ENCODE measurements around the gene WTAP. TPM values are rescaled to one million over a fixed set of nuclear protein-coding genes. Genes with fewer than 3 reads are reported as not detected.

The WTAP gene
- total and polyA plus RNA-seq, 2 of the 8 experiments (the other 6 are each of a cell fraction or from before 2014, with no cell fraction given) = 32.6 to 120 TPM

GRCh38 chr6:159719287-159719686 is 8.0 kb upstream of the WTAP start:
- no peaks in the 10 kb centered on the region for H3K27me3 ChIP-seq (replicated peaks in 1 of 4; ENCODE audit: control insufficient read depth in 3 of 4, extremely low read depth in 1 of 4, insufficient read depth in 3 of 4, low read length in 3 of 4)
- H4K8ac ChIP-seq (ENCODE audit: extremely low read depth, insufficient read depth, low read length) = no peak overlapping the region
- peaks cover 0 to 2% of the 10 kb centered on the region in 2 experiments for H4K20me1 ChIP-seq (replicated peaks in 1 of 2; ENCODE audit: control insufficient read depth in 1 of 2, insufficient read depth in 2 of 2, low read length in 2 of 2)
- H3K56ac ChIP-seq (replicated peaks; ENCODE audit: insufficient read length, low read depth, low read length) = no peak overlapping the region
- no peak overlapping the region for H4K5ac ChIP-seq (ENCODE audit: insufficient read length, low read depth, low read length)
- H2AK5ac ChIP-seq (ENCODE audit: low read depth, low read length) = no peak overlapping the region
- H3K18ac ChIP-seq (ENCODE audit: extremely low read depth, low read length) = no peak overlapping the region
- no peak overlapping the region for H2BK12ac ChIP-seq (ENCODE audit: low read depth, low read length)
- H2BK20ac ChIP-seq (ENCODE audit: low read length) = no peak overlapping the region
- no peak overlapping the region for H3K27ac ChIP-seq (ENCODE audit: low read depth, low read length)
- ChIA-PET POLR2A (ENCODE audit: partially characterized antibody) (interaction anchor here (0.6 to 3.2 kb wide), 7 partner anchors 9 to 1108 kb away, joined by 3 to 8 read pairs (median 4); partner anchors contain the start of genes ACAT2 and SOD2), CTCF (ENCODE audit: partially characterized antibody) (interaction anchor here (0.6 to 4.5 kb wide), 9 partner anchors 8 to 71 kb away, joined by 3 to 16 read pairs (median 4); partner anchors contain the start of gene MRPL18)
- peaks cover 0 to 4% (median 0%) of the 10 kb centered on the region in 4 experiments; a peak in 1 of 8 replicates for H3K36me3 ChIP-seq (ENCODE audit: control insufficient read depth in 2 of 4, insufficient read depth in 4 of 4, low read length in 3 of 4)
- H3K4ac ChIP-seq (replicated peaks; ENCODE audit: insufficient read length, low read depth, low read length) = no peak overlapping the region
- no peak overlapping the region for H2BK5ac ChIP-seq (ENCODE audit: low read depth, low read length)
- FAIRE-seq = no peak
- peaks cover 0 to 29% of the 10 kb centered on the region in 2 experiments; a peak in 2 of 4 replicates for H3K79me2 ChIP-seq (ENCODE audit: control insufficient read depth in 1 of 2, insufficient read depth in 2 of 2, low read length in 2 of 2)
- no peak overlapping the region for H4K91ac ChIP-seq (replicated peaks; ENCODE audit: insufficient read length, low read length)
- no peak overlapping the region for H3K4me2 ChIP-seq (ENCODE audit: insufficient read depth in 1 of 2, low read depth in 2 of 2, low read length in 2 of 2)
- H3K4me3 ChIP-seq (ENCODE audit: extremely low read depth in 1 of 4, insufficient read depth in 2 of 4, low read depth in 3 of 4, low read length in 4 of 4) = no peak overlapping the region
- no peaks in the 10 kb centered on the region for H3K4me1 ChIP-seq (replicated peaks in 1 of 4; ENCODE audit: control insufficient read depth in 3 of 4, insufficient read depth in 4 of 4, low read length in 3 of 4)
- no peak overlapping the region for H3K9ac ChIP-seq (replicated peaks in 1 of 4; ENCODE audit: extremely low read depth in 1 of 4, low read depth in 3 of 4, low read length in 3 of 4)
- no peak overlapping the region for H2BK15ac ChIP-seq (ENCODE audit: low read length)
- no peaks in the 10 kb centered on the region for H3K23me2 ChIP-seq (ENCODE audit: low read depth, low read length)
- no peaks in the 10 kb centered on the region; the same call in 1 of the 2 replicates for H3K79me1 ChIP-seq (ENCODE audit: low read depth, low read length)
- no peaks in the 10 kb centered on the region for H3K9me3 ChIP-seq (ENCODE audit: insufficient read depth in 2 of 2, low read depth in 1 of 2, low read length in 1 of 2)
- DNase-seq (ENCODE audit: low read depth in 1 of 2, low spot score in 2 of 2) = no peak
- no peak overlapping the region for H2BK120ac ChIP-seq (replicated peaks; ENCODE audit: low read depth, low read length)
- H3K14ac ChIP-seq (ENCODE audit: insufficient read length) = no peak overlapping the region
- no peak overlapping the region for H2AFZ ChIP-seq (ENCODE audit: low read length)
- 94% methylated on average over 7 of the region's 7 CpGs; no CpG with 5 or more reads in 1 of the 2 experiments for WGBS, 2 experiments (ENCODE audit: extremely low coverage in 1 of 2, insufficient coverage in 1 of 2, insufficient read length in 1 of 2, insufficient replicate concordance in 2 of 2, low coverage in 1 of 2, low lambda C conversion rate in 2 of 2, missing lambda C conversion rate in 1 of 2)
- H3K23ac ChIP-seq (ENCODE audit: insufficient read length) = no peak overlapping the region
- TF ChIP-seq RNF2 (IDR thresholded peaks at IDR 0.05; ENCODE audit: borderline replicate concordance, low read depth, low read length, missing control alignments, poor library complexity, severe bottlenecking) = no peak
- no peak for TF ChIP-seq RFX5 (IDR thresholded peaks at IDR 0.05; ENCODE audit: borderline replicate concordance, low read depth, low read length)
- TF ChIP-seq TCF12 (IDR thresholded peaks at IDR 0.05; ENCODE audit: low read depth, low read length) = no peak
- no peak for TF ChIP-seq BCL11A (IDR thresholded peaks at IDR 0.05; ENCODE audit: low read depth in 2 of 2, low read length in 2 of 2)
- TF ChIP-seq SP1 (IDR thresholded peaks at IDR 0.05; ENCODE audit: low read depth, low read length) = no peak
- no peak for TF ChIP-seq NRF1 (IDR thresholded peaks at IDR 0.05; ENCODE audit: low read depth, low read length)
